Measurements from ENCODE around the gene SREBF1. TPM values are rescaled to one million over a fixed set of nuclear protein-coding genes. Genes with fewer than 3 reads are reported as not detected.

Gene SREBF1
- total RNA-seq, 1 donor from 2014 or later = 127 TPM

- no peak for DNase-seq (ENCODE audit: low spot score)
These were observed 40.6 kb downstream of the SREBF1 start for GRCh38 chr17:17795946-17796786.

- no peak for DNase-seq (ENCODE audit: low spot score)
These were observed 41.5 kb downstream of the SREBF1 start for GRCh38 chr17:17795296-17795695.

GRCh38 chr17:17794382-17794781 is 42.4 kb downstream of the SREBF1 start:
- DNase-seq (ENCODE audit: low spot score) = no peak

- DNase-seq (ENCODE audit: low spot score) = no peak
These were observed 43.2 kb downstream of the SREBF1 start for GRCh38 chr17:17793378-17794214.

GRCh38 chr17:17792551-17793377 is 44.0 kb downstream of the SREBF1 start:
- DNase-seq (ENCODE audit: low spot score) = no peak

- DNase-seq (ENCODE audit: low spot score) = no peak
These were observed 44.7 kb downstream of the SREBF1 start for GRCh38 chr17:17792037-17792550.

GRCh38 chr17:17790637-17791464 is 45.9 kb downstream of the SREBF1 start:
- no peak for DNase-seq (ENCODE audit: low spot score)

- no peak for DNase-seq (ENCODE audit: low spot score)
These were observed 46.8 kb downstream of the SREBF1 start for GRCh38 chr17:17789828-17790636.

GRCh38 chr17:17789410-17789809 is 47.4 kb downstream of the SREBF1 start:
- DNase-seq (ENCODE audit: low spot score) = no peak

GRCh38 chr17:17788967-17789366 is 47.8 kb downstream of the SREBF1 start:
- DNase-seq (ENCODE audit: low spot score) = no peak

- no peak for DNase-seq (ENCODE audit: low spot score)
These were observed 49.2 kb downstream of the SREBF1 start for GRCh38 chr17:17787568-17787967.

- no peak for DNase-seq (ENCODE audit: low spot score)
These were observed 49.8 kb downstream of the SREBF1 start for GRCh38 chr17:17786998-17787397.

- DNase-seq (ENCODE audit: low spot score) = no peak
These were observed 51.4 kb downstream of the SREBF1 start for GRCh38 chr17:17785407-17785806.

- DNase-seq (ENCODE audit: low spot score) = no peak
These were observed 52.0 kb downstream of the SREBF1 start for GRCh38 chr17:17784657-17785267.

- DNase-seq (ENCODE audit: low spot score) = no peak
These were observed 52.7 kb downstream of the SREBF1 start for GRCh38 chr17:17783825-17784656.

GRCh38 chr17:17783116-17783824 is 53.5 kb downstream of the SREBF1 start:
- DNase-seq (ENCODE audit: low spot score) = peak; percentile 71

- no peak for DNase-seq (ENCODE audit: low spot score)
These were observed 54.2 kb downstream of the SREBF1 start for GRCh38 chr17:17782523-17783115.
